GM23248 (cell line): ENCODE results near the gene MCM9.

ENCODE experiments used
- EZH2 ChIP-seq: fragments of 200-600 bp; sonication (generic); IDR thresholded peaks from 2 replicates; pipeline ENCODE4 v1.6.1; 2018; ENCODE audit warnings: antibody characterized with exemption, mild to moderate bottlenecking; ENCODE audit not compliant: insufficient read depth, poor library complexity, severe bottlenecking
- EZH2phosphoT487 ChIP-seq: fragments of 200-600 bp; sonication (generic); IDR thresholded peaks from 2 replicates; pipeline ENCODE4 v1.6.1; 2018; ENCODE audit warnings: antibody characterized with exemption, moderate library complexity, mild to moderate bottlenecking, low read depth; ENCODE audit not compliant: insufficient read depth

DNA sequence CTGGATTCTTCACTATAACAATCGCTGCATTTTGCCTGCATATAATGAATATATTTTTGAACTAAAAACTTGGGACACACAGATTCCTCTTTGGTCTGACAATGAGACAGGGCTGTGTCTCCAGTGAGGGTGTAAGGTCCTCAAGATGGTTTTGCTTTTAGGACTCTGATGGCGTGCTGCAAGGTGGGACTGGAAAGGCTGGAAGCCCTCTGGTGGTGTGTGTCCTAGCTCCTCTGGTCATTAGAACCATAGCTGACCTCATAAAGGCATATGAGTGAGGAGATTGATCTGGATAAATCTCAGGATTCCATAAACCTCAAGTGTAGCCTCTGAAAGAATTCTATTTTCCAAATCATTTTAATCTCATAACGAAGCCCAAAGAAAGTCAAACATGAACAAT is 149.4 kb downstream of the MCM9 start:
- TF ChIP-seq EZH2 (no peak), EZH2phosphoT487 (no peak)
